Esophagus squamous epithelium (tissue), 4 donors: ENCODE results near the gene SEC31A.

Experiments
- POLR2A ChIP-seq, 4 donors: fragments of 450-650 bp; IDR thresholded peaks; one replicate each; pipeline ENCODE4 v1.6.1; 2017; ENCODE audit warnings: antibody characterized with exemption in 4 of 4, mild to moderate bottlenecking in 4 of 4, moderate library complexity in 3 of 4
- TF ChIP-seq, protein P1 (sequence below), 6 experiments: fragments of 450-650 bp in 4 of 6; fragments of 200-600 bp in 2 of 6; sonication (generic) in 2 of 6; IDR thresholded peaks; one replicate each; pipeline ENCODE4 v1.5.1; 2016 to 2019; ENCODE audit warnings: antibody characterized with exemption in 6 of 6, mild to moderate bottlenecking in 4 of 6, moderate library complexity in 4 of 6

DNA sequence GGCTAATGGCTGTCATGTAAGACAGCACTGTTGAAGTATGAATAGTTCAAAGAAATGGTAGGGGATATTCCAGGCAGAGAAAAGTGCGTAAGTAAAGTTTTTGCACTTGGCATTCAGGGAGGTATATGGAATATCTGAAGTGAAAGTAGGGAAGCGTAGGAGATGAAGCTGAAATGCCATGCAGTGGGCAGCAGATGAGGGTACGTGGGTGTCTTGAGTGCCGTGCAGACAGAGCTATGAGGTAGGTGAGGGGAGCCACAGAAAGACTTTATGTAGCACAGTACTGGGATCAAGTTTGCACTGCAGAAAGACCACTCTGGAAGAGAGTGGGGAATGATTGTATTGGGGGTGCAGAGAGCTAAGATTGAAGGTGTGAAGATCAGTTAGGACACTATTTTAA, 87.2 kb downstream of the SEC31A start:
- TF ChIP-seq, protein P1, sequence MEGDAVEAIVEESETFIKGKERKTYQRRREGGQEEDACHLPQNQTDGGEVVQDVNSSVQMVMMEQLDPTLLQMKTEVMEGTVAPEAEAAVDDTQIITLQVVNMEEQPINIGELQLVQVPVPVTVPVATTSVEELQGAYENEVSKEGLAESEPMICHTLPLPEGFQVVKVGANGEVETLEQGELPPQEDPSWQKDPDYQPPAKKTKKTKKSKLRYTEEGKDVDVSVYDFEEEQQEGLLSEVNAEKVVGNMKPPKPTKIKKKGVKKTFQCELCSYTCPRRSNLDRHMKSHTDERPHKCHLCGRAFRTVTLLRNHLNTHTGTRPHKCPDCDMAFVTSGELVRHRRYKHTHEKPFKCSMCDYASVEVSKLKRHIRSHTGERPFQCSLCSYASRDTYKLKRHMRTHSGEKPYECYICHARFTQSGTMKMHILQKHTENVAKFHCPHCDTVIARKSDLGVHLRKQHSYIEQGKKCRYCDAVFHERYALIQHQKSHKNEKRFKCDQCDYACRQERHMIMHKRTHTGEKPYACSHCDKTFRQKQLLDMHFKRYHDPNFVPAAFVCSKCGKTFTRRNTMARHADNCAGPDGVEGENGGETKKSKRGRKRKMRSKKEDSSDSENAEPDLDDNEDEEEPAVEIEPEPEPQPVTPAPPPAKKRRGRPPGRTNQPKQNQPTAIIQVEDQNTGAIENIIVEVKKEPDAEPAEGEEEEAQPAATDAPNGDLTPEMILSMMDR (IDR thresholded peaks at IDR 0.05), result no peak
- no peak for TF ChIP-seq POLR2A (IDR thresholded peaks at IDR 0.05)
